ENCODE measurements around the gene RFNG. TPM values are rescaled to one million over a fixed set of nuclear protein-coding genes. Genes with fewer than 3 reads are reported as not detected.

RFNG gene
- total RNA-seq, 1 experiment from 2014 or later = 43.4 TPM

DNA sequence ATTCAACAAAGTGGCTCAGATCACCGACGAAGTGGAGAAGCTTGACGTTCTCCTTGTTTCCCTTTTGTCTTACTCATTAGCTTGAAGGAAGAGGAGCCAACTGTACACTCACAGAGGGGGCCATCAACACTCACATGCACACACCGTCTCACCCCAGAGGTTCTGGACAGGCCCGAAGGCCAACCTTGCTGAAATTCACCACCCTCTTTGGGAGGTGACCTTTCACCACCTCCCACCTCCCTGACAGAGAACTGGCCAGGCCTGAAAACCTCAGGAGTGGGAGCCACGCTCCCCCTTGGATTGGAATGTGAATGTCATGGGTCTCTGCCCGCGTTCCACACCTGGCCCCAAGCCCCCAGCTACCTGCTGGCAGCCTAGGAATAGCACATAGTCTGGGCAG is 16.1 kb downstream of the RFNG start:
- DNase-seq (ENCODE audit: low read depth, low spot score) = no peak
- in situ Hi-C loops (cut with HindIII; ENCODE audit: low pct_unique_long_range_greater_than_20kb, low sequenced_read_pairs) = no loop called here
- ATAC-seq = no peak
- ChIA-PET POLR2A (no interaction called here), CTCF (interaction anchor here (1.0 kb wide), 1 partner anchor 76 kb away, joined by 3 read pairs; no protein-coding TSS in a partner anchor)
- H3K27me3 ChIP-seq (ENCODE audit: control insufficient read depth, insufficient read depth, low read length) = no peaks in the 10 kb centered on the region
- H3K9me3 ChIP-seq (ENCODE audit: control insufficient read depth, insufficient read depth, low read depth, low read length) = no peaks in the 10 kb centered on the region
- H3K36me3 ChIP-seq (ENCODE audit: control insufficient read depth, insufficient read depth, low read length) = peaks cover 2% of the 10 kb centered on the region; the same call in 1 of the 2 replicates
- no peak overlapping the region for H3K4me3 ChIP-seq (ENCODE audit: low read depth in 2 of 2, low read length in 2 of 2)
- no peak for TF ChIP-seq CTCF (IDR thresholded peaks at IDR 0.05)
- TF ChIP-seq POLR2AphosphoS5 (IDR thresholded peaks at IDR 0.05; ENCODE audit: low read depth, low read length) = no peak
- TF ChIP-seq TCF7L2 (IDR thresholded peaks at IDR 0.05; ENCODE audit: low read depth, low read length) = no peak
- TF ChIP-seq, protein P1, sequence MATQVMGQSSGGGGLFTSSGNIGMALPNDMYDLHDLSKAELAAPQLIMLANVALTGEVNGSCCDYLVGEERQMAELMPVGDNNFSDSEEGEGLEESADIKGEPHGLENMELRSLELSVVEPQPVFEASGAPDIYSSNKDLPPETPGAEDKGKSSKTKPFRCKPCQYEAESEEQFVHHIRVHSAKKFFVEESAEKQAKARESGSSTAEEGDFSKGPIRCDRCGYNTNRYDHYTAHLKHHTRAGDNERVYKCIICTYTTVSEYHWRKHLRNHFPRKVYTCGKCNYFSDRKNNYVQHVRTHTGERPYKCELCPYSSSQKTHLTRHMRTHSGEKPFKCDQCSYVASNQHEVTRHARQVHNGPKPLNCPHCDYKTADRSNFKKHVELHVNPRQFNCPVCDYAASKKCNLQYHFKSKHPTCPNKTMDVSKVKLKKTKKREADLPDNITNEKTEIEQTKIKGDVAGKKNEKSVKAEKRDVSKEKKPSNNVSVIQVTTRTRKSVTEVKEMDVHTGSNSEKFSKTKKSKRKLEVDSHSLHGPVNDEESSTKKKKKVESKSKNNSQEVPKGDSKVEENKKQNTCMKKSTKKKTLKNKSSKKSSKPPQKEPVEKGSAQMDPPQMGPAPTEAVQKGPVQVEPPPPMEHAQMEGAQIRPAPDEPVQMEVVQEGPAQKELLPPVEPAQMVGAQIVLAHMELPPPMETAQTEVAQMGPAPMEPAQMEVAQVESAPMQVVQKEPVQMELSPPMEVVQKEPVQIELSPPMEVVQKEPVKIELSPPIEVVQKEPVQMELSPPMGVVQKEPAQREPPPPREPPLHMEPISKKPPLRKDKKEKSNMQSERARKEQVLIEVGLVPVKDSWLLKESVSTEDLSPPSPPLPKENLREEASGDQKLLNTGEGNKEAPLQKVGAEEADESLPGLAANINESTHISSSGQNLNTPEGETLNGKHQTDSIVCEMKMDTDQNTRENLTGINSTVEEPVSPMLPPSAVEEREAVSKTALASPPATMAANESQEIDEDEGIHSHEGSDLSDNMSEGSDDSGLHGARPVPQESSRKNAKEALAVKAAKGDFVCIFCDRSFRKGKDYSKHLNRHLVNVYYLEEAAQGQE (IDR thresholded peaks at IDR 0.05; ENCODE audit: insufficient read depth in 1 of 2, low read depth in 2 of 2, low read length in 1 of 2) = no peak
- no peak for TF ChIP-seq SIN3A (IDR thresholded peaks at IDR 0.05; ENCODE audit: borderline replicate concordance, insufficient read depth, low read depth, low read length)
- H3K4me1 ChIP-seq (ENCODE audit: control insufficient read depth, insufficient read depth, low read length) = peaks cover 19% of the 10 kb centered on the region
- no peak overlapping the region for H3K27ac ChIP-seq (ENCODE audit: low read length)
- intact Hi-C loops (cut with micrococcal nuclease; ENCODE audit: unreplicated experiment) = no loop called here
- BruUV-seq (replicated peaks) = no TSS peak

- Histone ChIP-seq H3K27ac (ENCODE audit: low read length) (no peak overlapping the region), H3K4me3 (ENCODE audit: low read depth in 2 of 2, low read length in 2 of 2) (no peak overlapping the region), H3K9me3 (ENCODE audit: control insufficient read depth, insufficient read depth, low read depth, low read length) (no peaks in the 10 kb centered on the region), H3K4me1 (ENCODE audit: control insufficient read depth, insufficient read depth, low read length) (peaks cover 21% of the 10 kb centered on the region), H3K27me3 (ENCODE audit: control insufficient read depth, insufficient read depth, low read length) (no peaks in the 10 kb centered on the region), H3K36me3 (ENCODE audit: control insufficient read depth, insufficient read depth, low read length) (peaks cover 2% of the 10 kb centered on the region; the same call in 1 of the 2 replicates)
- BruUV-seq (replicated peaks) = no TSS peak
- in situ Hi-C loops (cut with HindIII; ENCODE audit: low pct_unique_long_range_greater_than_20kb, low sequenced_read_pairs) = no loop called here
- POLR2A ChIA-PET = no interaction called here
- ATAC-seq (no peak), DNase-seq (ENCODE audit: low read depth, low spot score) (no peak)
- intact Hi-C loops (cut with micrococcal nuclease; ENCODE audit: unreplicated experiment) = no loop called here
- TF ChIP-seq, protein P1 (IDR thresholded peaks at IDR 0.05; ENCODE audit: insufficient read depth in 1 of 2, low read depth in 2 of 2, low read length in 1 of 2) = no peak
- TF ChIP-seq TCF7L2 (IDR thresholded peaks at IDR 0.05; ENCODE audit: low read depth, low read length) = no peak
- no peak for TF ChIP-seq POLR2AphosphoS5 (IDR thresholded peaks at IDR 0.05; ENCODE audit: low read depth, low read length)
- TF ChIP-seq CTCF (IDR thresholded peaks at IDR 0.05) = no peak
- TF ChIP-seq SIN3A (IDR thresholded peaks at IDR 0.05; ENCODE audit: borderline replicate concordance, insufficient read depth, low read depth, low read length) = no peak
- CTCF ChIA-PET = no interaction called here
Observed at GRCh38 chr17:82034371-82035011, 17.1 kb downstream of the RFNG start.

Measured in Panc1 (cell line).